RWPE2 (cell line): ENCODE results near the gene NLRP1.

Experiments
- ATAC-seq: fragments of 200-7000 bp; cut with Tn5 transposase; 3 replicates; pipeline ENCODE4 v1.9.1; 2021; ENCODE audit warnings: low read depth
- DNase-seq: peaks from one replicate; pipeline ENCODE4 v3.0.0-alpha.2; 2020; ENCODE audit warnings: low spot score
- H3K27ac ChIP-seq: fragments of 450-650 bp; 2 replicates; pipeline ENCODE4 v1.5.1; 2017; ENCODE audit warnings: mild to moderate bottlenecking; ENCODE audit not compliant: poor library complexity, severe bottlenecking
- H3K27me3 ChIP-seq: fragments of 250-450 bp; sonication (Bioruptor Pico); 2 replicates; pipeline ENCODE4 v1.5.1; 2021; ENCODE audit warnings: mild to moderate bottlenecking, moderate library complexity; ENCODE audit not compliant: insufficient read depth, poor library complexity, severe bottlenecking
- H3K36me3 ChIP-seq: fragments of 250-450 bp; sonication (Bioruptor Pico); 2 replicates; pipeline ENCODE4 v1.5.1; 2020; ENCODE audit warnings: low read depth, mild to moderate bottlenecking, moderate library complexity
- H3K4me1 ChIP-seq: fragments of 250-450 bp; sonication (Bioruptor Pico); 2 replicates; pipeline ENCODE4 v1.5.1; 2021; ENCODE audit warnings: mild to moderate bottlenecking, moderate library complexity; ENCODE audit not compliant: insufficient read depth, poor library complexity, severe bottlenecking
- H3K4me3 ChIP-seq: fragments of 250-450 bp; sonication (Bioruptor Pico); 2 replicates; pipeline ENCODE4 v1.5.1; 2021; ENCODE audit warnings: mild to moderate bottlenecking, moderate library complexity; ENCODE audit not compliant: severe bottlenecking
- H3K9me3 ChIP-seq: fragments of 250-450 bp; sonication (Bioruptor Pico); 2 replicates; pipeline ENCODE4 v1.5.1; 2021; ENCODE audit warnings: mild to moderate bottlenecking, moderate library complexity; ENCODE audit not compliant: severe bottlenecking
- TF ChIP-seq, protein P1 (sequence below): fragments of 450-650 bp; IDR thresholded peaks from one replicate; pipeline ENCODE4 v1.5.1; 2017; ENCODE audit warnings: mild to moderate bottlenecking, moderate library complexity; ENCODE audit not compliant: poor library complexity, severe bottlenecking

NLRP1 gene

DNA sequence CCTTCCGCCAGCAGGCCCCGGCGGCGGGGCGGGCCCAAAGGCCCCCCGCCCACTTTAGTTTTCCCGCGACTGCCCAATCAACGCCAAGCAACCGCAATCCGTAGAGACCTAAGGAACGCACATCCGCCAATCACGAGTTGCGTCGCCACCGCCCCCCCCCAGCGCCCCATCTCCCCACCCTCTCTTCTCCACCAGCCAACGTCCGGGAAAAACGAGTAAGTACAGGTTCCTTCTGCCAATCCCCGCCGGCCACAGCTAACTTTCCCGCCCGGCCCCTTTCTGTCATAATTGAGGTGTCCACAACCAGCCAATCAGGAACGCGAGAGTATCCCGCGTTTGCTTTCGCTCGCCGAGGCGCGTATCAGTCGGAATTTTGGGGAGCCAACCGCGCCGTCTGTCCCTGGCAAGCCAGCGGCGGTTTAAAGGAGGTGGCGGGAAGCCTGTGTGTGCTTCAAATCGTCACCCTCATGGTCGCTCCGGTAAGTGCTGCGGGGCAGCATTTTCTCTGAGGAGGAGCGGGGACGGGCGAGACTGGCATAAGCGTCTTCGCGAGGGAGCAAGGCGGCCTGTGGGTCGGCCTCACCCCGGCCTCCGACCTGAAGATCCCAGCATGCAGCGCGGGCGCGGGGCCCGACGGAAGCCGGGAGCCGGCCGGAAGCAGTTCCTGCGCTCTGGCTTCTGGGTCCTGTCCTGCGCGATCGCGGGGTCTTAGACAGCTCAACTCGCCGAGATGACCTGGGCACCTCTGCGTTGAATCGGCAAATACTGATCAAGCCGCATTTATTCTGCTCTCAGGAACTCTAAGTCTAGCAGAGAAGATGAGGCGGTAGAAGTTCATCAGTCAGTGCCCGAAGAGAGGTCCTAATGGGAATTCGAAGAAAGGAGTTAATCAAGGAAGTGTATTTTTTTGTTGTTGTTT, 97.8 kb downstream of the NLRP1 start, which contains the start of gene MIS12:
MIS12 (plus strand) TSS at position 361 of the 919 bp plus-strand sequence. CDS start 2,297 bp downstream, outside the sequence.
- H3K9me3 ChIP-seq: no peaks in the 10 kb centered on the region
- peak; percentile 93 for ATAC-seq
- H3K4me3 ChIP-seq: peak within 1 kb of the TSS; percentile 97
- peaks cover 81% of the 10 kb centered on the region for H3K36me3 ChIP-seq
- DNase-seq: peak; percentile 99
- H3K4me1 ChIP-seq: peaks cover 17% of the 10 kb centered on the region
- no peaks in the 10 kb centered on the region for H3K27me3 ChIP-seq
- TF ChIP-seq, protein P1, sequence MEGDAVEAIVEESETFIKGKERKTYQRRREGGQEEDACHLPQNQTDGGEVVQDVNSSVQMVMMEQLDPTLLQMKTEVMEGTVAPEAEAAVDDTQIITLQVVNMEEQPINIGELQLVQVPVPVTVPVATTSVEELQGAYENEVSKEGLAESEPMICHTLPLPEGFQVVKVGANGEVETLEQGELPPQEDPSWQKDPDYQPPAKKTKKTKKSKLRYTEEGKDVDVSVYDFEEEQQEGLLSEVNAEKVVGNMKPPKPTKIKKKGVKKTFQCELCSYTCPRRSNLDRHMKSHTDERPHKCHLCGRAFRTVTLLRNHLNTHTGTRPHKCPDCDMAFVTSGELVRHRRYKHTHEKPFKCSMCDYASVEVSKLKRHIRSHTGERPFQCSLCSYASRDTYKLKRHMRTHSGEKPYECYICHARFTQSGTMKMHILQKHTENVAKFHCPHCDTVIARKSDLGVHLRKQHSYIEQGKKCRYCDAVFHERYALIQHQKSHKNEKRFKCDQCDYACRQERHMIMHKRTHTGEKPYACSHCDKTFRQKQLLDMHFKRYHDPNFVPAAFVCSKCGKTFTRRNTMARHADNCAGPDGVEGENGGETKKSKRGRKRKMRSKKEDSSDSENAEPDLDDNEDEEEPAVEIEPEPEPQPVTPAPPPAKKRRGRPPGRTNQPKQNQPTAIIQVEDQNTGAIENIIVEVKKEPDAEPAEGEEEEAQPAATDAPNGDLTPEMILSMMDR: no peak
- H3K27ac ChIP-seq: peak within 1 kb of the TSS; percentile 70

DNA sequence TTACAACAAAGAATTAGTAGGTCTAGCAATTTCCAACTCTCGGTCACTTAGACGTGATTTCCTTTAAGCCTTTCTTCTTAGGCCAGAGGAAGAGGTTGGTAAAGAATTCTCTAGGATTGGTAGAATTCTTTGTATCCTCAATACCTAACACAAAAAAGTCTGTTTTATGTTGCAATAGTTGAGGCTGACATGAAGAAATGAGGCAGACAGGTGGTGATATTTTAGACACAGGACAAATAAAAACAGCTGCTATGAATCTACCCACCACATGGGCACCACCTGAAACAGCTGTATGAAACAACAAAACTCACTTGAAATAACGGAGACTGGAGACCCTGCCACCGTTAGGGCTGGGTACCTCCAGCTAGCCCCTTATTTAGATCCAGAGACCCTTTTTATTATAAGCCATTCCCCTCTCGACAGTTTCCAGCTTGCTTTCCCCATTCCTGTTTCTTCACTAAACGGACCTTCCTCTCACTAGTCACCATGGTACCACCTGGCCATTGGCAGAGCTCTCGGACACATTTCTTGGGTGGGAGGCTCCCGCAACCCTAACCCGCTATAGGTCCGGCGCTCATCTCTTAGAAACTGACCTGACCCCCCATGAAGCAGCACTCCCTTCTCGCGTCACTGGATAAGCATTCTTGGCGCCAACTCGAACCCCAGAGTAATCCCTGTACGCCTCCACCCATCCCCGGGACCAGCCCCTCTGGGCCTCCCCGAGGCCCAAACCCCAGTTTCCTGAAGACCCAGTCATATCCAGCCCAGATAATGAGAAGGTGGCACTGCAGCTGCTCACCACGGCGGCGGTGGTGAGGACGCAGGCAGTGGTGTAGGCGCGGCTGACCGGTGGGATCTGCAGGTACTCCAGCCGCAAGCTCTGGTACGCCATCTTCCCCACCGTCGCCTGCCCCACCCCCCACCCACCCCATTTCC, 98.8 kb downstream of the NLRP1 start, which contains the start of gene DERL2:
DERL2 (minus strand) TSS at position 909 of the 936 bp plus-strand sequence; CDS start at position 892, 17 bp downstream.
- peaks cover 83% of the 10 kb centered on the region for H3K36me3 ChIP-seq
- H3K27me3 ChIP-seq: no peaks in the 10 kb centered on the region
- H3K4me1 ChIP-seq: peaks cover 17% of the 10 kb centered on the region
- ATAC-seq (peak; percentile 4; the same call in 1 of the 3 replicates), DNase-seq (no peak)
- no peaks in the 10 kb centered on the region for H3K9me3 ChIP-seq
- peak within 1 kb of the TSS; percentile 97 for H3K4me3 ChIP-seq
- TF ChIP-seq, protein P1: no peak
- H3K27ac ChIP-seq: peak within 1 kb of the TSS; percentile 70

DNA sequence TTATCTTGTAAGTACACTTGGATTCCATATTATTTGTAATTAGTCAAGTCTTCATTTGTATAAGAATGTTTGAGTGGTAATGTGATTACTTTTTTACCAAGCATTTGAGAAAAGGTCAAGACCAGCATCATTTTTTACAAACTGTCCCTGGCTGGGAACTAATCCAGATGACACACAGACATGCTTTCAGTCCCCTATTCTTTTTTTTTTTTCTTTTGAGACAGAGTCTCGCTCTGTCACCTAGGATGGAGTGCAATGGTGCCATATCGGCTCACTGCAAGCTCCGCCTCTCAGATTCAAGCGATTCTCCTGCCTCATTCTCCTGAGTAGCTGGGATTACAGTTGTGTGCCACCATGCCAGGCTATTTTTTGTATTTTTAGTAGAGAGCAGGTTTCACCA, 102.9 kb downstream of the NLRP1 start:
- Histone ChIP-seq H3K9me3 (no peaks in the 10 kb centered on the region), H3K27ac (no peak overlapping the region), H3K4me3 (no peak overlapping the region), H3K27me3 (no peaks in the 10 kb centered on the region), H3K36me3 (peaks cover 84% of the 10 kb centered on the region), H3K4me1 (peaks cover 8% of the 10 kb centered on the region)
- TF ChIP-seq, protein P1: no peak
- no peak for ATAC-seq
- DNase-seq: no peak

DNA sequence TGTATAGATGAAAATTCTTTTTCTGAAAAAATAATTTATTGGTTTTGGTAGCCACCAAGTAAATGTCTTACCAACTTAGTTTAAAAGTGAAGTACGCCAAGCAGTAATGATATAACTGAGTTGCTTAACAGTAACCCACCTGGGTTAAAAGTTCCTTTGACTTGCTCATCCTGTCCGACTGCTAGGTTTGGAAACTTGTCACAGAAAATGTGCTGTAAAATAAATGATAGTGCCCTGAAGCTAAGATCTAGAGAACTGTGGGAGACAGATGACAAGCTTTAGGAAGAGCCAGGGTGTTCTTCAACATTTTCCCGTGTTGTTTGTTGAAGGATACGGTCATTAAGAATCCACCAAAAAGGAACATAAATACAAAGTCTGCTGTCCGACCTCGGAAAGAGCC, 103.3 kb downstream of the NLRP1 start:
- H3K27ac ChIP-seq: no peak overlapping the region
- no peaks in the 10 kb centered on the region for H3K27me3 ChIP-seq
- H3K4me3 ChIP-seq: no peak overlapping the region
- no peak for ATAC-seq
- DNase-seq: no peak
- H3K4me1 ChIP-seq: peaks cover 8% of the 10 kb centered on the region
- TF ChIP-seq, protein P1: no peak
- H3K36me3 ChIP-seq: peaks cover 89% of the 10 kb centered on the region
- no peaks in the 10 kb centered on the region for H3K9me3 ChIP-seq
